ENCODE results near the gene CABP4. TPM values are rescaled to one million over a fixed set of nuclear protein-coding genes. Genes with fewer than 3 reads are reported as not detected.

Gene CABP4
- total and polyA plus RNA-seq, 10 of the 15 experiments (the other 5 are each of a cell fraction or from before 2014, with no cell fraction given): 0.04 to 0.41 (median 0.14) TPM; not detected in 2

- TF ChIP-seq BCL3 (IDR thresholded peaks at IDR 0.05; ENCODE audit: borderline replicate concordance, insufficient read depth, low read depth, low read length, poor library complexity, severe bottlenecking) (no peak), ETV6 (conservative IDR thresholded peaks at IDR 0.05 in 1 of 2, IDR thresholded peaks at IDR 0.05 in 1 of 2; ENCODE audit: borderline replicate concordance in 1 of 2, low read depth in 1 of 2) (no peak), ZNF24 (IDR thresholded peaks at IDR 0.05) (no peak), SIX5 (IDR thresholded peaks at IDR 0.05; ENCODE audit: low read depth, low read length, severe bottlenecking) (no peak), MYB (IDR thresholded peaks at IDR 0.05; ENCODE audit: borderline replicate concordance, low read depth, low read length) (no peak), EZH2 (IDR thresholded peaks at IDR 0.05; ENCODE audit: borderline replicate concordance, control insufficient read depth, low read depth, low read length) (no peak), EP300 (IDR thresholded peaks at IDR 0.05; ENCODE audit: borderline replicate concordance in 1 of 2, control insufficient read depth in 1 of 2, low read depth in 2 of 2, low read length in 2 of 2) (no peak), ATF7 (IDR thresholded peaks at IDR 0.05; ENCODE audit: low read depth) (no peak), TCF12 (IDR thresholded peaks at IDR 0.05; ENCODE audit: low read depth, low read length) (no peak), ZNF217 (IDR thresholded peaks at IDR 0.05) (no peak), ZNF274 (IDR thresholded peaks at IDR 0.05; ENCODE audit: insufficient read depth, insufficient read length) (no peak), NFIC (IDR thresholded peaks at IDR 0.05; ENCODE audit: low read depth, low read length) (no peak), POLR2AphosphoS5 (IDR thresholded peaks at IDR 0.05; ENCODE audit: low read length) (no peak)
- TF ChIP-seq, protein P1, sequence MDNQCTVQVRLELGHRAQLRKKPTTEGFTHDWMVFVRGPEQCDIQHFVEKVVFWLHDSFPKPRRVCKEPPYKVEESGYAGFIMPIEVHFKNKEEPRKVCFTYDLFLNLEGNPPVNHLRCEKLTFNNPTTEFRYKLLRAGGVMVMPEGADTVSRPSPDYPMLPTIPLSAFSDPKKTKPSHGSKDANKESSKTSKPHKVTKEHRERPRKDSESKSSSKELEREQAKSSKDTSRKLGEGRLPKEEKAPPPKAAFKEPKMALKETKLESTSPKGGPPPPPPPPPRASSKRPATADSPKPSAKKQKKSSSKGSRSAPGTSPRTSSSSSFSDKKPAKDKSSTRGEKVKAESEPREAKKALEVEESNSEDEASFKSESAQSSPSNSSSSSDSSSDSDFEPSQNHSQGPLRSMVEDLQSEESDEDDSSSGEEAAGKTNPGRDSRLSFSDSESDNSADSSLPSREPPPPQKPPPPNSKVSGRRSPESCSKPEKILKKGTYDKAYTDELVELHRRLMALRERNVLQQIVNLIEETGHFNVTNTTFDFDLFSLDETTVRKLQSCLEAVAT (IDR thresholded peaks at IDR 0.05): peak; percentile 55
These were observed 12.4 kb upstream of the CABP4 start (continued) for GRCh38 chr11:67442504-67443404.

Data from GM12878 (cell line).